ENCODE measurements around the gene RUNX2.

The RUNX2 gene

DNA sequence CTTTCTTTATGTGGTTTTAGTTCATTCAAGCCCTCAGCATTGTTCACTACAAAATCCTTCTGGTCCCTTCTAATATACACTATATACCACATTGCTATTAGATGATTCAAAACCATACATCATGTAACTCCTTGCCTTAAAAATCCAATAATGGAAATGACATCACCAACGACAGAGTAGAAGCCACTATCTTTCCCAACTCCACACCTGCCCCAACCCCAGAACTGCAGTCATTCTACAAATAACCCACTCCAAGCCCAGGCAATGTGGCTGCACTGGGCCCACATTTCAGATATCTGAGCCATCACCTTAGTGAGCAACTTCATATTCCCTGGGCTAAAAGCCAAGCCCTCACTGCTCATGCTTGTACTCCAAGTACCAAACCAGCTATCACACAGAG lies 22.6 kb upstream of the RUNX2 start:
- TF ChIP-seq TCF7L2 (IDR thresholded peaks at IDR 0.05; ENCODE audit: borderline replicate concordance, low read depth, low read length) = no peak
- no peak for TF ChIP-seq MYNN (tag by site-specific recombination; IDR thresholded peaks at IDR 0.05; ENCODE audit: borderline replicate concordance)
- no peak for TF ChIP-seq OSR2 (tag by site-specific recombination; IDR thresholded peaks at IDR 0.05)
- TF ChIP-seq SETDB1 (IDR thresholded peaks at IDR 0.05; ENCODE audit: insufficient read length, low read length) = no peak
- no peak for TF ChIP-seq GLI4 (tag by site-specific recombination; IDR thresholded peaks at IDR 0.05)
- no peak for TF ChIP-seq ZNF776 (tag by site-specific recombination; IDR thresholded peaks at IDR 0.05; ENCODE audit: borderline replicate concordance)
- TF ChIP-seq ZNF600 (tag by site-specific recombination; IDR thresholded peaks at IDR 0.05) = no peak
- TF ChIP-seq ZNF629 (tag by site-specific recombination; IDR thresholded peaks at IDR 0.05) = no peak
- TF ChIP-seq SP7 (tag by site-specific recombination; IDR thresholded peaks at IDR 0.05) = no peak
- no peak for TF ChIP-seq ZNF549 (tag by site-specific recombination; IDR thresholded peaks at IDR 0.05)
- TF ChIP-seq ZXDB (tag by site-specific recombination; IDR thresholded peaks at IDR 0.05) = no peak
- no peak for TF ChIP-seq WT1 (tag by site-specific recombination; IDR thresholded peaks at IDR 0.05)
- TF ChIP-seq GLIS1 (tag by site-specific recombination; IDR thresholded peaks at IDR 0.05) = no peak
- no peak overlapping the region for H3K27ac ChIP-seq (ENCODE audit: extremely low read depth, low read depth, low read length)
- no peaks in the 10 kb centered on the region for H3K4me1 ChIP-seq (ENCODE audit: control insufficient read depth, insufficient read depth, low read length)
- ChIA-PET CTCF (no interaction called here), POLR2A (no interaction called here)
- H3K36me3 ChIP-seq (ENCODE audit: control insufficient read depth in 2 of 2, insufficient read depth in 1 of 2, low read length in 2 of 2) = no peaks in the 10 kb centered on the region
- H3K4me3 ChIP-seq (ENCODE audit: low read depth, low read length) = no peak overlapping the region
- no peaks in the 10 kb centered on the region for H3K9me3 ChIP-seq (ENCODE audit: control insufficient read depth, insufficient read depth, low read depth, low read length)

DNA sequence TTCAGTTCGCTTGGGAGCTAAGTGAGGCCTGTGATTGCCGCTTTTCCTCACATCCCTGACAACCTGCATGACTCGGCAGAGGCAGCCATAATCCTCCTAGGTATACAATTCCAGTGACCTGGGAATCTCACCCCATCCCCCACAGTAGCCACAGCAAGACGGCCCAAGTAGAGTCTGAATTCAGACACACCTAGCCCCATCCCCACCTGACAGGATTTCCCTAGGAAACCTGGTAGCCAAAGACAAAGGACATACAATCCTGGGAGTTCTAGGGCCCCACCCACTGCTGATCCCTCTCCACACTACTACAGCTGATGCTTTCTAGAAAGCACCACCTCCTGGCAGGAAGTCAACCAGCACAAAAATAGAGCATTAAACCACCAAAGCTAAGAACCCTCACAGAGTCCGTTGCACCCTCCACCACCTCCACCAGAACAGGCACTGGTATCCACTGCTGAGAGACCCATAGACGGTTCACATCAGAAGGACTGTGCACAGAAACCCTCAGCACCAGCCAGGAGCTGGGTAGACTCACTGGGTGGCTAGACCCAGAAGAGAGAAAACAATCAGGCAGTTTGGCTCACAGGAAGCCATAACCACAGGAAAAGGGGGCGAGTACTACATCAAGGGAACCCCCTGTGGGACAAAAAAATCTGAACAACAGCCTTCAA lies 17.9 kb upstream of the RUNX2 start:
- Histone ChIP-seq H3K4me3 (ENCODE audit: low read depth, low read length) (no peak overlapping the region), H3K36me3 (ENCODE audit: control insufficient read depth in 2 of 2, insufficient read depth in 1 of 2, low read length in 2 of 2) (no peaks in the 10 kb centered on the region), H3K27ac (ENCODE audit: extremely low read depth, low read depth, low read length) (no peak overlapping the region), H3K9me3 (ENCODE audit: control insufficient read depth, insufficient read depth, low read depth, low read length) (no peaks in the 10 kb centered on the region), H3K4me1 (ENCODE audit: control insufficient read depth, insufficient read depth, low read length) (no peaks in the 10 kb centered on the region)
- ChIA-PET CTCF (interaction anchor here (1.6 kb wide), 1 partner anchor 11 kb away, joined by 8 read pairs; no protein-coding TSS in a partner anchor), POLR2A (no interaction called here)
- TF ChIP-seq, protein P1, sequence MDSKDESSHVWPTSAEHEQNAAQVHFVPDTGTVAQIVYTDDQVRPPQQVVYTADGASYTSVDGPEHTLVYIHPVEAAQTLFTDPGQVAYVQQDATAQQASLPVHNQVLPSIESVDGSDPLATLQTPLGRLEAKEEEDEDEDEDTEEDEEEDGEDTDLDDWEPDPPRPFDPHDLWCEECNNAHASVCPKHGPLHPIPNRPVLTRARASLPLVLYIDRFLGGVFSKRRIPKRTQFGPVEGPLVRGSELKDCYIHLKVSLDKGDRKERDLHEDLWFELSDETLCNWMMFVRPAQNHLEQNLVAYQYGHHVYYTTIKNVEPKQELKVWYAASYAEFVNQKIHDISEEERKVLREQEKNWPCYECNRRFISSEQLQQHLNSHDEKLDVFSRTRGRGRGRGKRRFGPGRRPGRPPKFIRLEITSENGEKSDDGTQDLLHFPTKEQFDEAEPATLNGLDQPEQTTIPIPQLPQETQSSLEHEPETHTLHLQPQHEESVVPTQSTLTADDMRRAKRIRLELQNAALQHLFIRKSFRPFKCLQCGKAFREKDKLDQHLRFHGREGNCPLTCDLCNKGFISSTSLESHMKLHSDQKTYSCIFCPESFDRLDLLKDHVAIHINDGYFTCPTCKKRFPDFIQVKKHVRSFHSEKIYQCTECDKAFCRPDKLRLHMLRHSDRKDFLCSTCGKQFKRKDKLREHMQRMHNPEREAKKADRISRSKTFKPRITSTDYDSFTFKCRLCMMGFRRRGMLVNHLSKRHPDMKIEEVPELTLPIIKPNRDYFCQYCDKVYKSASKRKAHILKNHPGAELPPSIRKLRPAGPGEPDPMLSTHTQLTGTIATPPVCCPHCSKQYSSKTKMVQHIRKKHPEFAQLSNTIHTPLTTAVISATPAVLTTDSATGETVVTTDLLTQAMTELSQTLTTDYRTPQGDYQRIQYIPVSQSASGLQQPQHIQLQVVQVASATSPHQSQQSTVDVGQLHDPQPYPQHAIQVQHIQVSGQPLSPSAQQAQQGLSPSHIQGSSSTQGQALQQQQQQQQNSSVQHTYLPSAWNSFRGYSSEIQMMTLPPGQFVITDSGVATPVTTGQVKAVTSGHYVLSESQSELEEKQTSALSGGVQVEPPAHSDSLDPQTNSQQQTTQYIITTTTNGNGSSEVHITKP (tag by site-specific recombination; IDR thresholded peaks at IDR 0.05) = no peak

DNA sequence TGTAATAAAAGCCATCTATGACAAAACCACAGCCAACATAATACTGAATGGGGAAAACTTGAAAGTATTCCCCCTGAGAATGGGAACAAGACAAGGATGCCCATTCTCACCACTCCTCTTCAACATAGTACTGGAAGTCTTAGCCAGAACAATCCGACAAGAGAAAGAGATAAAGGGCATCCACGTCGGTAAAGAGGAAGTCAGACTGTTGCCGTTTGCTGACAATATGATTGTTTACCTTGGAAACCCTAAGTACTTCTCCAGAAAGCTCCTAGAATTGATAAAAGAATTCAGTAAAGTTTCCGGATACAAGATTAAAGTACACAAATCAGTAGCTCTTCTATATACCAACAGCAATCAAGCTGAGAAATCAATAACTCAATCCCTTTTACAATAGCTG lies 14.0 kb upstream of the RUNX2 start:
- TF ChIP-seq REPIN1 (tag by site-specific recombination; IDR thresholded peaks at IDR 0.05; ENCODE audit: low read depth) (no peak), ZNF133 (tag by site-specific recombination; IDR thresholded peaks at IDR 0.05) (no peak), ZBTB21 (tag by site-specific recombination; IDR thresholded peaks at IDR 0.05) (no peak), ZNF114 (tag by site-specific recombination; IDR thresholded peaks at IDR 0.05) (no peak), BCL11B (tag by site-specific recombination; IDR thresholded peaks at IDR 0.05; ENCODE audit: low read depth) (no peak), ZNF792 (tag by site-specific recombination; IDR thresholded peaks at IDR 0.05) (no peak), ZFHX2 (tag by site-specific recombination; conservative IDR thresholded peaks at IDR 0.05) (no peak), ZNF169 (tag by site-specific recombination; IDR thresholded peaks at IDR 0.05) (no peak), ZNF571 (tag by site-specific recombination; IDR thresholded peaks at IDR 0.05) (no peak)
- Histone ChIP-seq H3K9me3 (ENCODE audit: control insufficient read depth, insufficient read depth, low read depth, low read length) (no peaks in the 10 kb centered on the region), H3K4me1 (ENCODE audit: control insufficient read depth, insufficient read depth, low read length) (no peaks in the 10 kb centered on the region), H3K36me3 (ENCODE audit: control insufficient read depth in 2 of 2, insufficient read depth in 1 of 2, low read length in 2 of 2) (no peaks in the 10 kb centered on the region), H3K27ac (ENCODE audit: extremely low read depth, low read depth, low read length) (no peak overlapping the region), H3K4me3 (ENCODE audit: low read depth, low read length) (no peak overlapping the region)
- ChIA-PET POLR2A (no interaction called here), CTCF (no interaction called here)
